ENCODE measurements around the gene KMT5B.

Gene KMT5B

GRCh38 chr11:68215524-68216170 is 2.6 kb upstream of the KMT5B start:
- DNase-seq (ENCODE audit: low read depth) = no peak

- DNase-seq (ENCODE audit: low read depth) = no peak
Measured at GRCh38 chr11:68215087-68215445, 2.0 kb upstream of the KMT5B start.

- no peak for DNase-seq (ENCODE audit: low read depth)
Measured at GRCh38 chr11:68214173-68215086, 1.3 kb upstream of the KMT5B start.

GRCh38 chr11:68213555-68214172 is 568 bp upstream of the KMT5B start:
- peak; percentile 98 for DNase-seq (ENCODE audit: low read depth)

- DNase-seq (ENCODE audit: low read depth) = peak; percentile 80
Measured at GRCh38 chr11:68212421-68213134, 518 bp downstream of the KMT5B start.

- no peak for DNase-seq (ENCODE audit: low read depth)
Measured at GRCh38 chr11:68211546-68211945, 1.6 kb downstream of the KMT5B start.

- DNase-seq (ENCODE audit: low read depth) = peak; percentile 66
Measured at GRCh38 chr11:68206211-68206610, 6.9 kb downstream of the KMT5B start.

GRCh38 chr11:68204402-68204801 is 8.7 kb downstream of the KMT5B start:
- DNase-seq (ENCODE audit: low read depth) = no peak

- DNase-seq (ENCODE audit: low read depth) = no peak
Measured at GRCh38 chr11:68202165-68202564, 10.9 kb downstream of the KMT5B start.

GRCh38 chr11:68201492-68201891 is 11.6 kb downstream of the KMT5B start:
- DNase-seq (ENCODE audit: low read depth) = no peak

GRCh38 chr11:68200639-68201038 is 12.5 kb downstream of the KMT5B start:
- DNase-seq (ENCODE audit: low read depth) = peak; percentile 45

- DNase-seq (ENCODE audit: low read depth) = no peak
Measured at GRCh38 chr11:68199295-68199987, 13.7 kb downstream of the KMT5B start.

GRCh38 chr11:68196219-68196618 is 16.9 kb downstream of the KMT5B start:
- DNase-seq (ENCODE audit: low read depth) = no peak

GRCh38 chr11:68194675-68195294 is 18.3 kb downstream of the KMT5B start:
- no peak for DNase-seq (ENCODE audit: low read depth)

- DNase-seq (ENCODE audit: low read depth) = no peak
Measured at GRCh38 chr11:68193018-68193417, 20.1 kb downstream of the KMT5B start.

- DNase-seq (ENCODE audit: low read depth) = peak; percentile 30
Measured at GRCh38 chr11:68191661-68192579, 21.2 kb downstream of the KMT5B start.

- no peak for DNase-seq (ENCODE audit: low read depth)
Measured at GRCh38 chr11:68189888-68190287, 23.2 kb downstream of the KMT5B start.

- no peak for DNase-seq (ENCODE audit: low read depth)
Measured at GRCh38 chr11:68189082-68189481, 24.0 kb downstream of the KMT5B start.

- no peak for DNase-seq (ENCODE audit: low read depth)
Measured at GRCh38 chr11:68186061-68186460, 27.0 kb downstream of the KMT5B start.
